ENCODE results near the gene RNF151.
"Not testable (repeated sequence)": the region's sequence is repeated elsewhere in the genome, so short reads cannot be mapped to it uniquely, and the experiment has no call there.

The RNF151 gene

GRCh38 chr16:1962161-1963153, 4.2 kb upstream of the RNF151 start:
- Histone ChIP-seq H3K79me1 (ENCODE audit: low read length) (peaks cover 16% of the 10 kb centered on the region), H3K4me1 (ENCODE audit: control insufficient read depth in 1 of 2, insufficient read depth in 2 of 2, low read length in 2 of 2) (peaks cover 6 to 15% of the 10 kb centered on the region in 2 experiments), H3K4me3 (ENCODE audit: low read depth, low read length) (peak overlapping the region; percentile 25), H3K36me3 (ENCODE audit: control insufficient read depth in 1 of 2, insufficient read depth in 2 of 2, low read length in 2 of 2) (peaks cover 23 to 28% of the 10 kb centered on the region in 2 experiments), H3K9ac (ENCODE audit: low read length) (peak overlapping the region; percentile 79), H3K79me2 (ENCODE audit: control insufficient read depth, insufficient read depth, low read length, poor library complexity) (peaks cover 25% of the 10 kb centered on the region), H3K4me2 (ENCODE audit: low read length) (peak overlapping the region; percentile 57)
- H3K4ac ChIP-seq (ENCODE audit: low read depth, low read length); H2AFZ ChIP-seq (ENCODE audit: insufficient read depth, low read length, poor library complexity); H3K27ac ChIP-seq (ENCODE audit: low read depth, low read length); H3K27me3 ChIP-seq (ENCODE audit: insufficient read depth, low read length); H3K9me3 ChIP-seq (ENCODE audit: insufficient read depth, low read depth, low read length); H3K23ac ChIP-seq (ENCODE audit: low read length); DNase-seq; H3K14ac ChIP-seq (ENCODE audit: low read length); H4K91ac ChIP-seq (ENCODE audit: low read depth, low read length); H4K12ac ChIP-seq (ENCODE audit: low read depth, low read length); H4K8ac ChIP-seq (ENCODE audit: low read depth, low read length); H2AK5ac ChIP-seq (ENCODE audit: low read length); H2BK5ac ChIP-seq (ENCODE audit: low read depth, low read length, poor library complexity); H3K18ac ChIP-seq (ENCODE audit: low read length); H2BK12ac ChIP-seq (ENCODE audit: low read length); H2BK120ac ChIP-seq (ENCODE audit: insufficient read depth, low read length, poor library complexity): not testable (repeated sequence)
- no CpG with 5 or more reads among the region's 37 CpGs for WGBS (ENCODE audit: extremely low coverage, insufficient coverage, insufficient read length)

- Histone ChIP-seq H3K4me2 (ENCODE audit: low read length) (peak overlapping the region; percentile 94), H3K27ac (ENCODE audit: low read depth, low read length) (peak overlapping the region; percentile 80), H3K9me3 (ENCODE audit: insufficient read depth, low read depth, low read length) (no peaks in the 10 kb centered on the region), H3K23ac (ENCODE audit: low read length) (no peak overlapping the region), H2AFZ (ENCODE audit: insufficient read depth, low read length, poor library complexity) (no peak overlapping the region), H3K79me2 (ENCODE audit: control insufficient read depth, insufficient read depth, low read length, poor library complexity) (peaks cover 25% of the 10 kb centered on the region), H3K9ac (ENCODE audit: low read length) (peak overlapping the region; percentile 62), H3K79me1 (ENCODE audit: low read length) (peaks cover 14% of the 10 kb centered on the region), H3K4me1 (ENCODE audit: control insufficient read depth in 1 of 2, insufficient read depth in 2 of 2, low read length in 2 of 2) (peaks cover 6 to 15% of the 10 kb centered on the region in 2 experiments), H4K91ac (ENCODE audit: low read depth, low read length) (peak overlapping the region; percentile 69), H4K8ac (ENCODE audit: low read depth, low read length) (no peak overlapping the region), H3K18ac (ENCODE audit: low read length) (no peak overlapping the region), H3K4me3 (ENCODE audit: low read depth, low read length) (peak overlapping the region; percentile 93), H2BK12ac (ENCODE audit: low read length) (no peak overlapping the region), H3K4ac (ENCODE audit: low read depth, low read length) (peak overlapping the region; percentile 87), H2BK5ac (ENCODE audit: low read depth, low read length, poor library complexity) (no peak overlapping the region), H2AK5ac (ENCODE audit: low read length) (no peak overlapping the region), H3K36me3 (ENCODE audit: control insufficient read depth in 1 of 2, insufficient read depth in 2 of 2, low read length in 2 of 2) (peaks cover 23 to 28% of the 10 kb centered on the region in 2 experiments), H3K27me3 (ENCODE audit: insufficient read depth, low read length) (no peaks in the 10 kb centered on the region), H3K14ac (ENCODE audit: low read length) (peak overlapping the region; percentile 47), H2BK120ac (ENCODE audit: insufficient read depth, low read length, poor library complexity) (no peak overlapping the region), H4K12ac (ENCODE audit: low read depth, low read length) (no peak overlapping the region)
- DNase-seq = peak; percentile 22 to 65
- no CpG with 5 or more reads among the region's 44 CpGs for WGBS (ENCODE audit: extremely low coverage, insufficient coverage, insufficient read length)
These were observed 2.7 kb upstream of the RNF151 start for GRCh38 chr16:1963806-1964505.

DNA sequence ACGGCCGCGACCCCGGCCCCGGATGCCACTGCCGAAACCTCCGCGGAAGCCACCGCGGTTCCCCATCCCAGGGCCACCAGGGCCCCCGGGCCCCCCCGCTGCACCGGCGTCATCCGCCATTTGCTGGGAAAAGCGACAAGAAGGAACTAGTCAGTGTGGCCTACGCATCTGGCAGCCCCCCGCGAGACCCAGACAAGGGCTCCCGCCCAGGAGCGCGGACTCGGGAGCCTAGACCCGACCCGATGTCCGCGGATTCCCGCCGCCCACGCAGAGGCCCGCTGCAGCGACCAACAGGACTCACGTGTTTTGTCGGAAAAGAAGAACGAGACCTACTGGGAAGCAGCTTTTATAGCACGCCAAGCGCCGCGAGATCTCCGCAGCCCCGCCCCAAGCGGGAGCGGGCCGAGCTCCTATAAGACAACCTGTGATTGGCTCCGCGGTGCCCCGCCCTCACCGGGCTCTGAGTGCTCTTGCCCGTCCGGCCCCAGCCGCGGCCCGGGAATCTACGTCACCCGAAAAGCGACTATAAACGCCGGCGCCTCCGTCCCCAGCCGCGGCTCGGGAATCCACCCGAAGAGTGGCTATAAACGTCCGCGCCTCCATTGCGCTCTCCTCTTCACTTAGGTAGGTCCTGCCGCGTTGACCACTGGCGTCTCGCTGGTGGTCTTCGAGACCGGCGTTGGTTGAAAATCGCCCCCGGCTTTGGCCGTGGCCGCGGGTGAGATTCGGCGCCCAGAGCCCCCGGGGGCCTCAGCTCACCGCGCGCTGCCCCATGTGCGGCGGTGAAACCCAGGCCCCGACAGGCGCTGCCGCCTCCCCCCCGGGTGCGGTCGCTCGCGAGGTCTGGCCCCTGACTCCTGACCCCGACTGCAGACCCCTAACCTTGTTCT, 1.9 kb upstream of the RNF151 start, which contains the start of gene RPS2:
TSS of gene RPS2 (minus strand) at position 321 of the 890 bp plus-strand sequence. CDS start at position 120, 201 bp downstream.
- H3K4ac ChIP-seq (ENCODE audit: low read depth, low read length) = peak within 1 kb of the TSS; percentile 90
- DNase-seq = peak; percentile 99 to 100
- H4K12ac ChIP-seq (ENCODE audit: low read depth, low read length) = peak within 1 kb of the TSS; percentile 52
- H2AFZ ChIP-seq (ENCODE audit: insufficient read depth, low read length, poor library complexity) = peak within 1 kb of the TSS; percentile 28
- no peak within 1 kb of the TSS for H2BK12ac ChIP-seq (ENCODE audit: low read length)
- H3K36me3 ChIP-seq (ENCODE audit: control insufficient read depth in 1 of 2, insufficient read depth in 2 of 2, low read length in 2 of 2) = peaks cover 23 to 28% of the 10 kb centered on the region in 2 experiments
- peak within 1 kb of the TSS; percentile 93 for H4K91ac ChIP-seq (ENCODE audit: low read depth, low read length)
- H2BK120ac ChIP-seq (ENCODE audit: insufficient read depth, low read length, poor library complexity) = peak within 1 kb of the TSS; percentile 53
- peak within 1 kb of the TSS; percentile 95 for H4K8ac ChIP-seq (ENCODE audit: low read depth, low read length)
- H3K9me3 ChIP-seq (ENCODE audit: insufficient read depth, low read depth, low read length) = no peaks in the 10 kb centered on the region
- no peaks in the 10 kb centered on the region for H3K27me3 ChIP-seq (ENCODE audit: insufficient read depth, low read length)
- H3K79me2 ChIP-seq (ENCODE audit: control insufficient read depth, insufficient read depth, low read length, poor library complexity) = peaks cover 21% of the 10 kb centered on the region
- no CpG with 5 or more reads among the region's 97 CpGs for WGBS (ENCODE audit: extremely low coverage, insufficient coverage, insufficient read length)
- H3K9ac ChIP-seq (ENCODE audit: low read length) = peak within 1 kb of the TSS; percentile 100
- peak within 1 kb of the TSS; percentile 94 for H3K4me2 ChIP-seq (ENCODE audit: low read length)
- H3K27ac ChIP-seq (ENCODE audit: low read depth, low read length) = peak within 1 kb of the TSS; percentile 80
- no peak within 1 kb of the TSS for H3K23ac ChIP-seq (ENCODE audit: low read length)
- H3K14ac ChIP-seq (ENCODE audit: low read length) = peak within 1 kb of the TSS; percentile 90
- peak within 1 kb of the TSS; percentile 80 for H2BK5ac ChIP-seq (ENCODE audit: low read depth, low read length, poor library complexity)
- H3K18ac ChIP-seq (ENCODE audit: low read length) = peak within 1 kb of the TSS; percentile 98
- peaks cover 8% of the 10 kb centered on the region for H3K79me1 ChIP-seq (ENCODE audit: low read length)
- peaks cover 6 to 13% of the 10 kb centered on the region in 2 experiments for H3K4me1 ChIP-seq (ENCODE audit: control insufficient read depth in 1 of 2, insufficient read depth in 2 of 2, low read length in 2 of 2)
- H2AK5ac ChIP-seq (ENCODE audit: low read length) = peak within 1 kb of the TSS; percentile 73
- H3K4me3 ChIP-seq (ENCODE audit: low read depth, low read length) = peak within 1 kb of the TSS; percentile 97
